Mesothelial cell of epicardium (in vitro differentiated cells): ENCODE data around the gene SFT2D1. TPM values are rescaled to one million over a fixed set of nuclear protein-coding genes. Genes with fewer than 3 reads are reported as not detected.
"Not testable (repeated sequence)": the region's sequence is repeated elsewhere in the genome, so short reads cannot be mapped to it uniquely, and the experiment has no call there.

ENCODE experiments used
- DNase-seq, 2 experiments: peaks; one replicate each; pipeline ENCODE4 v3.0.0; 2021; ENCODE audit warnings: low spot score in 2 of 2; ENCODE audit not compliant: unreplicated experiment in 2 of 2
- H3K27ac Mint-ChIP-seq: 2 replicates; pipeline ENCODE4 v1.8.0; 2021; ENCODE audit warnings: mixed read lengths
- H3K27me3 Mint-ChIP-seq: 2 replicates; pipeline ENCODE4 v1.8.0; 2021; ENCODE audit warnings: low read depth, mixed read lengths
- H3K36me3 Mint-ChIP-seq: 2 replicates; pipeline ENCODE4 v1.8.0; 2021; ENCODE audit warnings: mixed read lengths
- H3K4me1 Mint-ChIP-seq: 2 replicates; pipeline ENCODE4 v1.8.0; 2021; ENCODE audit warnings: mixed read lengths
- H3K4me3 Mint-ChIP-seq: 2 replicates; pipeline ENCODE4 v1.8.0; 2021; ENCODE audit warnings: mild to moderate bottlenecking, moderate library complexity, mixed read lengths
- H3K9me3 Mint-ChIP-seq: 2 replicates; pipeline ENCODE4 v1.8.0; 2021; ENCODE audit warnings: mixed read lengths
- total RNA-seq: library from RNA; stranded (reverse); gene quantifications from 3 replicates; pipeline ENCODE4 v1.2.1, GENCODE V29; 2021
- TF ChIP-seq, protein P1 (sequence below): fragments of 200-600 bp; sonication (generic); IDR thresholded peaks from one replicate; pipeline ENCODE4 v1.5.0; 2021; ENCODE audit warnings: antibody characterized with exemption; ENCODE audit not compliant: unreplicated experiment

Gene SFT2D1
- total RNA-seq, 1 donor from 2014 or later, result 26.8 TPM

DNA sequence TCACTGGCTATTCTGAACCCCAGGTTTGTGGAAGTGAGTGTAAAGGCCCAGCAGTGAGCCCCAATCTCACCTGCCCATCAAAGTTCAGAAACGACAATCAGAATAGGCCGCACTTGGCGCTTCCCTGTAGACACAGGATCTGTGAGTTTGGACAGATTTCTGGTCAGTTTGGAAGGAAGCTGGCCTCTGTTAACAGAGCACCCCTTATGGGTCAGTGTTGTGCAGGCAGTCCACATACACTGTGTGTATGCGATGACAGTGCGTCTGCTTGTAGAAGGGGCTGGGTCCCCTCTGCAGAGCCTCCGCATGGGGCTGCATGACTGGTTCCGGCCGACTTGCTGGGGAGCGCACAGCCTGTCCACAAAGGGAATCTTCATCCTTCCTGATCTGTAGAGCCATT lies 43.8 kb upstream of the SFT2D1 start:
- no peaks in the 10 kb centered on the region for H3K36me3 Mint-ChIP-seq
- TF ChIP-seq, protein P1, sequence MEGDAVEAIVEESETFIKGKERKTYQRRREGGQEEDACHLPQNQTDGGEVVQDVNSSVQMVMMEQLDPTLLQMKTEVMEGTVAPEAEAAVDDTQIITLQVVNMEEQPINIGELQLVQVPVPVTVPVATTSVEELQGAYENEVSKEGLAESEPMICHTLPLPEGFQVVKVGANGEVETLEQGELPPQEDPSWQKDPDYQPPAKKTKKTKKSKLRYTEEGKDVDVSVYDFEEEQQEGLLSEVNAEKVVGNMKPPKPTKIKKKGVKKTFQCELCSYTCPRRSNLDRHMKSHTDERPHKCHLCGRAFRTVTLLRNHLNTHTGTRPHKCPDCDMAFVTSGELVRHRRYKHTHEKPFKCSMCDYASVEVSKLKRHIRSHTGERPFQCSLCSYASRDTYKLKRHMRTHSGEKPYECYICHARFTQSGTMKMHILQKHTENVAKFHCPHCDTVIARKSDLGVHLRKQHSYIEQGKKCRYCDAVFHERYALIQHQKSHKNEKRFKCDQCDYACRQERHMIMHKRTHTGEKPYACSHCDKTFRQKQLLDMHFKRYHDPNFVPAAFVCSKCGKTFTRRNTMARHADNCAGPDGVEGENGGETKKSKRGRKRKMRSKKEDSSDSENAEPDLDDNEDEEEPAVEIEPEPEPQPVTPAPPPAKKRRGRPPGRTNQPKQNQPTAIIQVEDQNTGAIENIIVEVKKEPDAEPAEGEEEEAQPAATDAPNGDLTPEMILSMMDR, result no peak
- no peak overlapping the region for H3K4me3 Mint-ChIP-seq
- no peak for DNase-seq
- no peaks in the 10 kb centered on the region for H3K9me3 Mint-ChIP-seq
- H3K4me1 Mint-ChIP-seq, result peaks cover 14% of the 10 kb centered on the region
- peaks cover 10% of the 10 kb centered on the region for H3K27me3 Mint-ChIP-seq
- no peak overlapping the region for H3K27ac Mint-ChIP-seq

DNA sequence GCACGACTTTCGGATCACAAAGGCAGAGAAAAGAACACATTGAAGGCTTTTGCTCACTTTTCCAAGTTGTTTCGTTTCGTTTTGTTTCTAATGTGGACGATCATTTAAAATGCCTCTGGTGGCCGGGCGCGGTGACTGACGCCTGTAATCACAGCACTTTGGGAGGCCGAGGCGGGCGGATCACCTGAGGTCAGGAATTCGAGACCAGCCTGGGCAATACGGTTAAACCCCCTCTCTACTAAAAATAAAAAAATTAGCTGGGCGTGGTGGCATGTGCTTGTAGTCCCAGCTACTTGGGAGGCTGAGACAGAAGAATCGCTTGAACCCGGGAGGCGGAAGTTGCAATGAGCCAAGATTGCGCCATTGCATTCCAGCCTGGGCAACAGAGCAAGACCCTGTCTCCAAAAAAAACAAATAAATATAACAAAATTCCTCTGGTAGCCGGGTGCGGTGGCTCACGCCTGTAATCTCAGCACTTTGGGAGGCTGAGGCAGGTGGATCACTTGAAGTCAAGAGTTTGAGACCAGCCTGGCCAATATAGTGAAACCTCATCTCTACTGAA lies 41.5 kb upstream of the SFT2D1 start:
- H3K9me3 Mint-ChIP-seq, H3K36me3 Mint-ChIP-seq, H3K27me3 Mint-ChIP-seq, DNase-seq: not testable (repeated sequence)
- peak overlapping the region; percentile 95 for H3K27ac Mint-ChIP-seq
- peak overlapping the region; percentile 81 for H3K4me3 Mint-ChIP-seq
- peaks cover 15% of the 10 kb centered on the region for H3K4me1 Mint-ChIP-seq

DNA sequence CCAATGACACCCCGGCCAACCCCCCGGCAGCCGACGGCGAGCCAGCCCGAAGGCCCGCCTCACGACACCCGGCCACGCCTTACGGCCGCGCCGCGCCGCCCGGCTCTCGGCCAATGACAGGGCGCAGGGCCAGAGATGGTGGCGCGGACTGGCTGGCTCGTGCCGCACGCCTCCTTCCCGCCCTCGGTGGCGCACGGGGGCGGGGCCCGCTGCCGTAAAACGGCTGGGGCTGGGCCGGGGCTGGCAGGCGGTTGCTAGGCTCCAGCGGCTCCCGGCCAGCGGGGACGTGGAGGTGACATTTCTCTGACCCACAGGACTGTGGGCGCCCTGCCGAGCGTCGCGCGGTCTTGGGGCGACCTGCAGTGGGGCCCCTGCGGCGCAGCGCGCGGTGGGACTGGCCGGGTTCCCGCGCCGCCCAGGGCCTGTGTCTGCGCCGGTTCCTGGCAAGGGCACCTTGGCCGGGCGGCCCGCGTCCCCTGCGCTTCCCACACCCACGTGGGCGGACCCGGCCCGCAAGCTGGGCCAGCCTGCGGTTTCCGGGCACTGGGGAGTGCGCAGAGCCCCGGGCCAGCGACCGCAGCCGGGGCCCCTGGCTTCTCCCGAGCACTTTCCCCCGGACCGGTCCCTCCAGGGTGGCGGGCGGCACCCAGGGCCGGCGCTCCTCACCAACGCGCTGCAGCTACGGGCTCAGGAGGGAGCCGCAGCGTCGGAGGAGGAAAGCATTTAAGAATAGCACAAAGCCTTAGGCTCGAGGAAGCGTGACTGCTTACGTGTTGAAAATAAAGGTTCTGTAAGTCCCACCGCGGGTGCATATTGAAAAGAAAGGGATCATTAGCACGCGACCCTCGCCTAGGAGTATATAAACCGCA lies 40.8 kb upstream of the SFT2D1 start, which contains the start of gene MPC1:
TSS of gene MPC1 (minus strand) at position 8 of the 869 bp plus-strand sequence. CDS start 64 bp downstream, outside the sequence.
- Mint-ChIP-seq H3K27ac (peak within 1 kb of the TSS; percentile 95), H3K36me3 (no peaks in the 10 kb centered on the region), H3K9me3 (no peaks in the 10 kb centered on the region), H3K4me1 (peaks cover 15% of the 10 kb centered on the region), H3K27me3 (no peaks in the 10 kb centered on the region), H3K4me3 (peak within 1 kb of the TSS; percentile 81)
- DNase-seq, result peak; percentile 91 to 96
- TF ChIP-seq, protein P1, result no peak

DNA sequence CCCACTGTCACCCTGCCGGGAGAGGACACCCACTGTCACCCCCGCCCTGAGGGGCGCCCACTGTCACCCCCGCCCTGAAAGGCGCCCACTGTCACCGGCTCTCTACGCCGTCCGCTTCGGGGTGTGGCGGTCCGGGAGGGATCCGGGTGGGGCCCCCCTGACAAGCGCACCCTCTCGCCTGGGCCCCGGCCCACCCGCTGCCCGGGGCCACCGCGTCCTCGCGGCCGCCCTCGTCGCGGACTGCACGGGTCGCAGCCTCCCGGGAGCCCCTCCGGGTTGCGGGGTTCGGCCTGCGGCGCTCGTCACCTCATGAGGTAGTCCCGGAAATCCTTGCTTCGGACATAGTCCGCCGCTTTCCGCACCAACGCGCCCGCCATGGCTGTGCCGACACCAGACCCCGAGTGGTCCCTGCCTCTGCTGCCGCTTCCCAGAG lies 40.2 kb upstream of the SFT2D1 start:
- Mint-ChIP-seq H3K4me3 (peak overlapping the region; percentile 79), H3K9me3 (no peaks in the 10 kb centered on the region), H3K4me1 (peaks cover 15% of the 10 kb centered on the region), H3K27ac (peak overlapping the region; percentile 47), H3K27me3 (no peaks in the 10 kb centered on the region), H3K36me3 (no peaks in the 10 kb centered on the region)
- TF ChIP-seq, protein P1, result no peak
- no peak for DNase-seq

DNA sequence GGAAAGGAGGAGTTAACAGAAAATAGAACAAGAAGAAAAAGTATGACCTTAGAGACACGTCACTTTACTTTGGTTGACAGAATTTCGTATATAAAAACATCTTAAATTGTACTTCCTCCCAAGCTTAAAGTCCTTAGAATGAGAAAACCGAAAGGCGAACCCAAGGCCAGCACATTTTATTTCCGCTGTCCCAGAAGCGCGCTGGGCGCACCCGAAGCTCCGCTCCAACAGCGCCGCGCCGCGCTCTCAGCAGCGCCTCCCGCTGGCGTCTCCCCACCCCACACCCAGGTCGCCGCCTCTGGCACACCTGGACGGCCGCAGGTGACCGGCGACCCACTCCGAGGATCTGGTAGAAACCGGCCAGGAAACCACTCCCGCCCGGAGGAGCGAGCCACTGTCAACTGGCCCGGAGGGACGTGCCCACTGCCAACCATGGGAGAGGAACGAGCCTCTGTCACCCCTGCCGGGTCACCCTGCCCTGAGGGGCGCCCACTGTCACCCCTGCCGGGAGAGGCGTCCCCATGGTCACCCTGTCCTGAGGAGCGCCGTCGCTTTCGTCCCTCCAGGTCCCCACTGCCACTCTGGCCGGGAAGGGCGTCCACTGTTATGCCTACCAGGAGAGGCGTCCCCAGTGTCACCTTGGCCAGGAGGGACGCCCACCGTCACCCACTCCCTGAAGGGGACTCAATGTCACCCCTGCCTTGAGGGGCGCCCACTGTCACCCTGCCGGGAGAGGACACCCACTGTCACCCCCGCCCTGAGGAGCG lies 39.6 kb upstream of the SFT2D1 start:
- peak overlapping the region; percentile 79 for H3K4me3 Mint-ChIP-seq
- DNase-seq, result peak; percentile 45 to 77
- peak overlapping the region; percentile 26 for H3K27ac Mint-ChIP-seq
- peaks cover 15% of the 10 kb centered on the region for H3K4me1 Mint-ChIP-seq
- no peaks in the 10 kb centered on the region for H3K9me3 Mint-ChIP-seq
- no peaks in the 10 kb centered on the region for H3K27me3 Mint-ChIP-seq
- TF ChIP-seq, protein P1, result peak; percentile 68
- H3K36me3 Mint-ChIP-seq, result no peaks in the 10 kb centered on the region

DNA sequence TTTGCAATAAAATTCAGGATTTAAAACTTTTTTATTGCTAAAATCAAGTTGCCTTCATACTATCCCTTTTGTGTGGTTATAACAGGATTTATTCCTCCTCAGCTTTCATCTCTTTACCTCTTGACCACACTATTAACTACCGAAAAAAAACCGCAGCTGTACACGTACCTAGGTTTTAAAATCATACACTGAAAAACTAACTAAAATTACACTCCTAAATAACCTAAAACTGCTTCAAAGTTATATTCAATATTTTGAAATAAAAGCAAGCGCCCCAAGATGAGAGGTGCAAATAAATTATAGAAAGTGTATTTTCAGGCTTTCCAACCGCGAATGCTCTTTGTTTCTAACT lies 39.0 kb upstream of the SFT2D1 start:
- Mint-ChIP-seq H3K9me3 (no peaks in the 10 kb centered on the region), H3K36me3 (no peaks in the 10 kb centered on the region), H3K27ac (no peak overlapping the region), H3K27me3 (no peaks in the 10 kb centered on the region), H3K4me1 (peaks cover 15% of the 10 kb centered on the region), H3K4me3 (peak overlapping the region; percentile 79)
- TF ChIP-seq, protein P1, result no peak
- no peak for DNase-seq
